Tibial nerve (tissue), 4 donors: ENCODE results near the gene TMEM52B. TPM values are rescaled to one million over a fixed set of nuclear protein-coding genes. Genes with fewer than 3 reads are reported as not detected.
A peak's percentile ranks its signal among the peaks of the same experiment; 100 is the strongest.

Experiments
- DNase-seq, 2 donors: peaks; one replicate each; pipeline ENCODE4 v3.0.0-alpha.2; 2019; ENCODE audit warnings: low spot score in 2 of 2
- H3K27ac ChIP-seq, 4 donors: fragments of 200-600 bp; sonication (generic) in 3 of 4; one replicate each; pipeline ENCODE4 v1.5.1; 2017 to 2019; ENCODE audit warnings: mild to moderate bottlenecking in 1 of 4
- H3K27me3 ChIP-seq, 2 donors: fragments of 200-600 bp; sonication (generic) in 1 of 2; one replicate each; pipeline versions ENCODE4 v1.5.1 to v1.6.0; 2017 to 2019
- H3K36me3 ChIP-seq, 3 donors: fragments of 200-600 bp; sonication (generic); one replicate each; pipeline ENCODE4 v1.5.1; 2018 to 2019
- H3K4me1 ChIP-seq, 4 donors: fragments of 200-600 bp; sonication (generic) in 3 of 4; one replicate each; pipeline ENCODE4 v1.5.1; 2017 to 2019
- H3K4me3 ChIP-seq, 4 donors: fragments of 200-600 bp; sonication (generic) in 3 of 4; one replicate each; pipeline ENCODE4 v1.5.1; 2017 to 2019; ENCODE audit warnings: mild to moderate bottlenecking in 1 of 4, moderate library complexity in 1 of 4
- H3K9me3 ChIP-seq, 4 donors: fragments of 200-600 bp; sonication (generic) in 3 of 4; one replicate each; pipeline ENCODE4 v1.5.1; 2017 to 2019
- CTCF ChIP-seq, 5 experiments: fragments of 200-600 bp in 3 of 5; fragments of 450-650 bp in 2 of 5; sonication (generic) in 3 of 5; IDR thresholded peaks; one replicate each; pipeline ENCODE4 v1.5.1; 2016 to 2019; ENCODE audit warnings: antibody characterized with exemption in 5 of 5, mild to moderate bottlenecking in 3 of 5, moderate library complexity in 2 of 5
- EP300 ChIP-seq, 2 donors: sonication (generic); formaldehyde crosslinking; IDR thresholded peaks; one replicate each; pipeline ENCODE4 v1.6.1; 2017; ENCODE audit warnings: antibody characterized with exemption in 2 of 2, mild to moderate bottlenecking in 1 of 2
- POLR2A ChIP-seq, 2 donors: fragments of 450-650 bp; IDR thresholded peaks; one replicate each; pipeline ENCODE4 v1.6.1; 2017; ENCODE audit warnings: antibody characterized with exemption in 2 of 2, mild to moderate bottlenecking in 2 of 2, moderate library complexity in 2 of 2
- WGBS, 2 donors: methylation state at CpG; one replicate each; pipeline ENCODE4 v1.1.5; 2018; 5-methylcytosine and 5-hydroxymethylcytosine counted together
- total RNA-seq, 4 donors: library from RNA; depleted of rRNA; stranded (reverse); fragments of >200 nt; gene quantifications; one replicate each; pipeline ENCODE4 v1.1.0, GENCODE V29; 2016

The TMEM52B gene
- total RNA-seq, 4 donors from 2014 or later, result 0.21 TPM; not detected in 3

GRCh38 chr12:10160617-10161385, 18.0 kb upstream of the TMEM52B start:
- no peaks in the 10 kb centered on the region for H3K36me3 ChIP-seq
- no peak overlapping the region for H3K4me3 ChIP-seq
- no peaks in the 10 kb centered on the region for H3K9me3 ChIP-seq
- H3K4me1 ChIP-seq, result peaks cover 0 to 6% (median 0%) of the 10 kb centered on the region in 4 donors
- WGBS, 2 donors, result 64% methylated on average over 7 of the region's 7 CpGs
- DNase-seq, result no peak
- no peak overlapping the region for H3K27ac ChIP-seq
- no peaks in the 10 kb centered on the region for H3K27me3 ChIP-seq
- TF ChIP-seq CTCF (IDR thresholded peaks at IDR 0.05) (no peak), POLR2A (IDR thresholded peaks at IDR 0.05) (no peak), EP300 (IDR thresholded peaks at IDR 0.05) (no peak)

- H3K4me1 ChIP-seq, result peaks cover 0 to 11% (median 0%) of the 10 kb centered on the region in 4 donors
- no peaks in the 10 kb centered on the region for H3K36me3 ChIP-seq
- H3K27me3 ChIP-seq, result no peaks in the 10 kb centered on the region
- no peaks in the 10 kb centered on the region for H3K9me3 ChIP-seq
- no peak overlapping the region for H3K27ac ChIP-seq
- no peak for TF ChIP-seq EP300 (IDR thresholded peaks at IDR 0.05)
- TF ChIP-seq CTCF (IDR thresholded peaks at IDR 0.05), result no peak
- no peak for TF ChIP-seq POLR2A (IDR thresholded peaks at IDR 0.05)
- no peak overlapping the region for H3K4me3 ChIP-seq
- no peak for DNase-seq
- WGBS, 2 donors, result 76 to 78% methylated on average over 3 of the region's 3 CpGs
Measured at GRCh38 chr12:10163084-10163483, 15.7 kb upstream of the TMEM52B start.

- Histone ChIP-seq H3K36me3 (no peaks in the 10 kb centered on the region), H3K9me3 (no peaks in the 10 kb centered on the region), H3K27me3 (no peaks in the 10 kb centered on the region), H3K4me3 (no peak overlapping the region), H3K4me1 (peaks cover 0 to 7% (median 0%) of the 10 kb centered on the region in 4 donors), H3K27ac (no peak overlapping the region)
- TF ChIP-seq EP300 (IDR thresholded peaks at IDR 0.05) (no peak), CTCF (IDR thresholded peaks at IDR 0.05) (no peak), POLR2A (IDR thresholded peaks at IDR 0.05) (no peak)
- DNase-seq, result no peak
- WGBS, 2 donors, result 0 to 33% methylated on average over 1 of the region's 1 CpG
Measured at GRCh38 chr12:10165421-10165820, 13.4 kb upstream of the TMEM52B start.

- peaks cover 0 to 5% (median 0%) of the 10 kb centered on the region in 4 donors for H3K4me1 ChIP-seq
Measured at GRCh38 chr12:10167599-10167998, 11.2 kb upstream of the TMEM52B start.

More at GRCh38 chr12:10167599-10167998, 11.2 kb upstream of the TMEM52B start:
- no peaks in the 10 kb centered on the region for H3K9me3 ChIP-seq
- H3K4me3 ChIP-seq, result no peak overlapping the region
- 57 to 61% methylated on average over 5 of the region's 5 CpGs for WGBS, 2 donors
- H3K27ac ChIP-seq, result peak overlapping the region in 1 of 4 donors; percentile 16
- peak in 1 of 2 donors; percentile 15 for DNase-seq
- no peak for TF ChIP-seq CTCF (IDR thresholded peaks at IDR 0.05)
- peak; percentile 41 to 80 for TF ChIP-seq EP300 (IDR thresholded peaks at IDR 0.05)
- H3K36me3 ChIP-seq, result no peaks in the 10 kb centered on the region
- H3K27me3 ChIP-seq, result no peaks in the 10 kb centered on the region
